K562 (cell line): ENCODE measurements around the gene ROBO2. TPM values are rescaled to one million over a fixed set of nuclear protein-coding genes. Genes with fewer than 3 reads are reported as not detected.

ENCODE experiments used
- ATAC-seq: fragments of 200-7000 bp; cut with Tn5 transposase; 3 replicates; pipeline ENCODE4 v1.9.1; 2020; ENCODE audit warnings: moderate library complexity
- BruUV-seq: library from RNA; stranded (reverse); fragments of 400-500 nt; replicated peaks from 2 replicates; lab custom pipeline; 2021; lab: Mats Ljungman, UMichigan
- CTCF ChIA-PET: fragments of 300-600 bp; formaldehyde crosslinking; extraction: SDS; loops from one replicate; lab custom pipeline; 2021; ENCODE audit warnings: low intra/inter-chr PET ratio; lab: Yijun Ruan, JAX
- POLR2A ChIA-PET: fragments of 300-600, 350-650 bp; sonication (Branson Sonifier 250); formaldehyde crosslinking; extraction: SDS; loops from one replicate; lab custom pipeline; 2021; ENCODE audit warnings: antibody characterized with exemption, inconsistent platforms; lab: Yijun Ruan, JAX
- DNase-seq, 4 experiments: peaks; one replicate each; pipeline versions ENCODE4 v3.0.0 to v3.0.0-alpha.2; 2011 to 2018; ENCODE audit warnings: low spot score in 3 of 4, mixed read lengths in 3 of 4; ENCODE audit errors: extremely low read depth in 1 of 4
- FAIRE-seq: peaks from 2 replicates; lab custom pipeline; 2011; peaks lifted over from hg19 to GRCh38; lab: Jason Lieb, UNC
- H2AFZ ChIP-seq: 2 replicates; pipeline ENCODE4 v1.6.0; 2011; ENCODE audit warnings: low read depth, low read length, control low read depth, inconsistent platforms
- H3K27ac ChIP-seq: fragments of 200-600 bp; 3 replicates; pipeline ENCODE4 v1.8.0; 2011; ENCODE audit warnings: low read depth, mild to moderate bottlenecking, control low read depth, inconsistent platforms, low read length, moderate library complexity, mixed read lengths; ENCODE audit errors: extremely low read depth
- H3K27me3 ChIP-seq, 2 experiments: fragments of 300-600 bp in 1 of 2; 2 replicates in 1 of 2; 3 replicates in 1 of 2; pipeline versions ENCODE4 v1.6.0 to v1.8.0; 2011; ENCODE audit warnings: inconsistent platforms in 2 of 2, low read length in 2 of 2, mild to moderate bottlenecking in 1 of 2, mixed read lengths in 1 of 2, moderate library complexity in 1 of 2; ENCODE audit not compliant: control insufficient read depth in 2 of 2, insufficient read depth in 2 of 2
- H3K36me3 ChIP-seq: fragments of 300-600 bp; 3 replicates; pipeline ENCODE4 v1.8.0; 2011; ENCODE audit warnings: mild to moderate bottlenecking, low read length, inconsistent platforms; ENCODE audit not compliant: control insufficient read depth, insufficient read depth
- H3K4me1 ChIP-seq, 2 experiments: fragments of 200-600 bp in 1 of 2; replicated peaks in 1 of 2; 2 replicates in 1 of 2; 3 replicates in 1 of 2; pipeline versions ENCODE4 v1.5.1 to v1.8.0; 2011; ENCODE audit warnings: inconsistent platforms in 2 of 2, low read length in 2 of 2, mild to moderate bottlenecking in 1 of 2, mixed read lengths in 1 of 2, moderate library complexity in 1 of 2; ENCODE audit not compliant: control insufficient read depth in 2 of 2, insufficient read depth in 2 of 2
- H3K4me2 ChIP-seq: 2 replicates; pipeline ENCODE4 v1.6.1; 2011; ENCODE audit warnings: low read length, control low read depth, inconsistent platforms, mixed read lengths; ENCODE audit not compliant: insufficient read depth
- H3K4me3 ChIP-seq: fragments of 200-600 bp; sonication (generic), shearing (Covaris generic); 2 replicates; pipeline ENCODE4 v1.5.1; 2016; ENCODE audit warnings: control low read depth, inconsistent platforms
- H3K79me2 ChIP-seq: fragments of 200-600 bp; 3 replicates; pipeline ENCODE4 v1.8.0; 2011; ENCODE audit warnings: low read length, inconsistent platforms; ENCODE audit not compliant: control insufficient read depth, insufficient read depth
- H3K9ac ChIP-seq, 2 experiments: 2 replicates each; pipeline versions ENCODE4 v1.6.0 to v1.6.1; 2011; ENCODE audit warnings: low read depth in 2 of 2, low read length in 2 of 2, control low read depth in 1 of 2, inconsistent platforms in 1 of 2, mild to moderate bottlenecking in 1 of 2, mixed read lengths in 1 of 2; ENCODE audit not compliant: insufficient read depth in 1 of 2
- H3K9me1 ChIP-seq: one replicate; pipeline ENCODE4 v1.6.0; 2011; ENCODE audit warnings: inconsistent platforms, mild to moderate bottlenecking, low read length, moderate library complexity; ENCODE audit not compliant: control insufficient read depth, insufficient read depth
- H3K9me3 ChIP-seq: replicated peaks from 2 replicates; pipeline ENCODE4 v1.5.1; 2011; ENCODE audit warnings: low read depth, low read length, inconsistent platforms; ENCODE audit not compliant: control insufficient read depth, insufficient read depth
- H4K20me1 ChIP-seq: replicated peaks from 2 replicates; pipeline ENCODE4 v1.6.1; 2011; ENCODE audit warnings: low read length, inconsistent platforms, mixed read lengths; ENCODE audit not compliant: control insufficient read depth, insufficient read depth
- ARID1B ChIP-seq: fragments of 450-650 bp; IDR thresholded peaks from 2 replicates; pipeline ENCODE4 v1.6.1; 2016; ENCODE audit warnings: antibody characterized with exemption, mild to moderate bottlenecking, inconsistent platforms
- CBFB ChIP-seq: sonication (generic); formaldehyde crosslinking; IDR thresholded peaks from 2 replicates; pipeline ENCODE4 v1.4.0; 2020; ENCODE audit warnings: mild to moderate bottlenecking, missing genetic modification reagents
- CTBP1 ChIP-seq: fragments of 450-650 bp; IDR thresholded peaks from 2 replicates; pipeline ENCODE4 v1.6.1; 2016; ENCODE audit warnings: borderline replicate concordance
- MTA2 ChIP-seq: fragments of 450-650 bp; IDR thresholded peaks from 2 replicates; pipeline ENCODE4 v1.6.1; 2016; ENCODE audit warnings: low read depth
- MYBL2 ChIP-seq, 2 experiments: fragments of 450-650 bp in 1 of 2; sonication (generic) in 1 of 2; formaldehyde crosslinking in 1 of 2; IDR thresholded peaks; 2 replicates each; pipeline versions ENCODE4 v1.6.1 to v1.8.1; 2017 to 2022; ENCODE audit warnings: borderline replicate concordance in 1 of 2, inconsistent platforms in 1 of 2, low read depth in 1 of 2, mild to moderate bottlenecking in 1 of 2, missing genetic modification reagents in 1 of 2, moderate library complexity in 1 of 2
- RBM34 ChIP-seq: fragments of 200-400 bp; formaldehyde crosslinking; IDR thresholded peaks from 2 replicates; pipeline ENCODE4 v1.6.1; 2018; ENCODE audit warnings: low read length, borderline replicate concordance; ENCODE audit not compliant: insufficient read depth
- TAL1 ChIP-seq: fragments of 450-650 bp; IDR thresholded peaks from 2 replicates; pipeline ENCODE4 v1.6.1; 2016; ENCODE audit warnings: mild to moderate bottlenecking
- WGBS: fragments of 100-300 bp; shearing (Covaris generic); methylation state at CpG from one replicate; pipeline ENCODE4 v1.1.6; 2016; ENCODE audit warnings: low coverage, mixed read lengths; ENCODE audit not compliant: insufficient coverage; ENCODE audit errors: missing lambda C conversion rate; 5-methylcytosine and 5-hydroxymethylcytosine counted together
- in situ Hi-C: fragments of 300-500 bp; cut with MboI; formaldehyde crosslinking; loops from 4 replicates; pipeline ENCODE4 v1.15.0; 2018; ENCODE audit warnings: inconsistent platforms, mixed read lengths
- intact Hi-C: fragments of 100-400 bp; cut with micrococcal nuclease; formaldehyde crosslinking; loops from 2 replicates; pipeline ENCODE4 v1.14.2; 2022
- polyA plus RNA-seq, 8 experiments: library from polyadenylated mRNA; depleted of rRNA in 4 of 8; stranded (reverse) in 5 of 8; unstranded in 3 of 8; fragments of >200 nt; fragmentation: Nextera tagmentation in 2 of 8; fragmentation: Illumina TruSeq in 1 of 8; extraction: Ambion mirVana in 2 of 8; extraction: Trizol in 1 of 8; gene quantifications; 2 replicates each; pipeline versions ENCODE4 v1.2.1 to v1.2.3, GENCODE V29; 2011 to 2014; ENCODE audit warnings: inconsistent platforms in 1 of 8, missing spikeins in 1 of 8
- total RNA-seq, 7 experiments: library from RNA; depleted of rRNA in 6 of 7; stranded (reverse); fragments of >200 nt in 6 of 7; fragmentation: Illumina TruSeq in 2 of 7; extraction: Trizol in 2 of 7; gene quantifications; 2 replicates each; pipeline versions ENCODE4 v1.2.1 to v1.2.3, GENCODE V29; 2011 to 2021; ENCODE audit warnings: low replicate concordance in 1 of 7
- TF ChIP-seq, protein P1 (sequence below): fragments of 450-650 bp; formaldehyde crosslinking; IDR thresholded peaks from 2 replicates; pipeline ENCODE4 v1.4.0; 2020; ENCODE audit warnings: mild to moderate bottlenecking, mixed read lengths
- TF ChIP-seq, protein P2 (sequence below), 2 experiments: fragments of 450-650 bp in 1 of 2; IDR thresholded peaks; 2 replicates each; pipeline ENCODE4 v1.6.1; 2011 to 2017; ENCODE audit warnings: low read depth in 2 of 2, antibody characterized with exemption in 1 of 2, borderline replicate concordance in 1 of 2, low read length in 1 of 2, mild to moderate bottlenecking in 1 of 2, mixed read lengths in 1 of 2; ENCODE audit not compliant: control insufficient read depth in 1 of 2
- TF ChIP-seq, protein P3 (sequence below), 2 experiments: fragments of 450-650 bp; IDR thresholded peaks; 2 replicates each; pipeline ENCODE4 v1.6.1; 2016

The ROBO2 gene
- total and polyA plus RNA-seq, 9 of the 15 experiments (the other 6 are each of a cell fraction or from before 2014, with no cell fraction given) = 0.84 to 3.0 (median 1.7) TPM

DNA sequence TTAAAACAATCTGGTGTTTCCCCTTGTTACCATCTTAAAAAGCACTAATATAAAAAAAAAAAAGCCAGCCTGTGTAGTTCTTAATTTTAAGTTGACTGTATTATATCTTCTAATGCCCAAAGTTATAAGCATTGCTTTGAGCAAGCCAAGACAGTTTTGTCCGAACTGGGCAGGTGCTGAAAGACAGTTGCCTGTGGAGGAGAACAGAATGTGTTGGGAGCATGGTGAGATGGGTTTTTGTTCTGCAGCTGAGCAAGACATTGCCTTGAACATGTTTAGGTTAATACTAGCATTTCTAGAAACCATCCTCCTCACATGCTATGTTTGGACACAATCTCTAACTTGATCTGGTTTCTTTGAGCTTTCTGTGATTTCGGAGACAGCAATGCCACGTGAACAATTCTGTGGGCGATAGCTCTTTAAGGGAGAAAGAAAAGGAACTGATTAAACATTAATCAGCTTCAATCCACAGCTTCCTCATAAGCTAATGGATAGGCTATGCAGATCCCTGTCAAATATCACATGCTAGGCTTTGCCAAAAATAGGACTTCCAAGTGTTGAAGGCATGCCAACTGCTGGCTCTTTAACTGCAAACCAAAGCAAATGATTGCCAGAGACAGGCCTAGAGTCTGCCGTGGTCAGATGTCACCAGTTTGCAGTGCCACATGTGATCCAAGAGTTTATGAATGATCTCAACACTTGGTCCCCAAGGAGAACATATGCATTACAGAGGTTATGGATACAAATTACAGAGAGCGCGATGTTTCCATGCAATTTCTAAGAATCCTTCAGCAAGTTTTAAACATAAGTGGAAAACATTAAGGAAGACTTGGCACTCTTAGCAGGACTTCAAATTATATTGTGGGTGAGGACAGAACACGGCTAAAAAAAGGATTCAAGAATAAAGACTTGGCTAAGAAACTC is 428.1 kb downstream of the ROBO2 start:
- no peaks in the 10 kb centered on the region for H3K4me1 ChIP-seq
- in situ Hi-C loops (no loop called here), intact Hi-C loops (no loop called here)
- no peaks in the 10 kb centered on the region for H3K27me3 ChIP-seq
- ChIA-PET CTCF (no interaction called here), POLR2A (no interaction called here)
- H4K20me1 ChIP-seq = no peaks in the 10 kb centered on the region
- H3K4me2 ChIP-seq = no peak overlapping the region
- no peak overlapping the region for H3K4me3 ChIP-seq
- H3K9me3 ChIP-seq = no peaks in the 10 kb centered on the region
- no peaks in the 10 kb centered on the region for H3K79me2 ChIP-seq
- 0% methylated on average over 7 of the region's 8 CpGs for WGBS
- no peaks in the 10 kb centered on the region for H3K36me3 ChIP-seq
- BruUV-seq = no TSS peak
- ATAC-seq (no peak), DNase-seq (no peak), FAIRE-seq (no peak)
- H2AFZ ChIP-seq = no peak overlapping the region
- no peak overlapping the region for H3K27ac ChIP-seq
- H3K9me1 ChIP-seq = no peaks in the 10 kb centered on the region
- no peak overlapping the region for H3K9ac ChIP-seq
- TF ChIP-seq, protein P1, sequence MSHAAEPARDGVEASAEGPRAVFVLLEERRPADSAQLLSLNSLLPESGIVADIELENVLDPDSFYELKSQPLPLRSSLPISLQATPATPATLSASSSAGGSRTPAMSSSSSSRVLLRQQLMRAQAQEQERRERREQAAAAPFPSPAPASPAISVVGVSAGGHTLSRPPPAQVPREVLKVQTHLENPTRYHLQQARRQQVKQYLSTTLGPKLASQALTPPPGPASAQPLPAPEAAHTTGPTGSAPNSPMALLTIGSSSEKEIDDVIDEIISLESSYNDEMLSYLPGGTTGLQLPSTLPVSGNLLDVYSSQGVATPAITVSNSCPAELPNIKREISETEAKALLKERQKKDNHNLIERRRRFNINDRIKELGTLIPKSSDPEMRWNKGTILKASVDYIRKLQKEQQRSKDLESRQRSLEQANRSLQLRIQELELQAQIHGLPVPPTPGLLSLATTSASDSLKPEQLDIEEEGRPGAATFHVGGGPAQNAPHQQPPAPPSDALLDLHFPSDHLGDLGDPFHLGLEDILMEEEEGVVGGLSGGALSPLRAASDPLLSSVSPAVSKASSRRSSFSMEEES = no peak
- TF ChIP-seq ARID1B (no peak), CBFB (CRISPR knock-in tag) (no peak), RBM34 (no peak), MTA2 (no peak), TAL1 (no peak), MYBL2 (IDR thresholded peaks at IDR 0.05; ENCODE audit: low read depth) (no peak), MYBL2 (CRISPR knock-in tag; IDR thresholded peaks at IDR 0.05; ENCODE audit: borderline replicate concordance) (no peak), CTBP1 (no peak)
- TF ChIP-seq, protein P2, sequence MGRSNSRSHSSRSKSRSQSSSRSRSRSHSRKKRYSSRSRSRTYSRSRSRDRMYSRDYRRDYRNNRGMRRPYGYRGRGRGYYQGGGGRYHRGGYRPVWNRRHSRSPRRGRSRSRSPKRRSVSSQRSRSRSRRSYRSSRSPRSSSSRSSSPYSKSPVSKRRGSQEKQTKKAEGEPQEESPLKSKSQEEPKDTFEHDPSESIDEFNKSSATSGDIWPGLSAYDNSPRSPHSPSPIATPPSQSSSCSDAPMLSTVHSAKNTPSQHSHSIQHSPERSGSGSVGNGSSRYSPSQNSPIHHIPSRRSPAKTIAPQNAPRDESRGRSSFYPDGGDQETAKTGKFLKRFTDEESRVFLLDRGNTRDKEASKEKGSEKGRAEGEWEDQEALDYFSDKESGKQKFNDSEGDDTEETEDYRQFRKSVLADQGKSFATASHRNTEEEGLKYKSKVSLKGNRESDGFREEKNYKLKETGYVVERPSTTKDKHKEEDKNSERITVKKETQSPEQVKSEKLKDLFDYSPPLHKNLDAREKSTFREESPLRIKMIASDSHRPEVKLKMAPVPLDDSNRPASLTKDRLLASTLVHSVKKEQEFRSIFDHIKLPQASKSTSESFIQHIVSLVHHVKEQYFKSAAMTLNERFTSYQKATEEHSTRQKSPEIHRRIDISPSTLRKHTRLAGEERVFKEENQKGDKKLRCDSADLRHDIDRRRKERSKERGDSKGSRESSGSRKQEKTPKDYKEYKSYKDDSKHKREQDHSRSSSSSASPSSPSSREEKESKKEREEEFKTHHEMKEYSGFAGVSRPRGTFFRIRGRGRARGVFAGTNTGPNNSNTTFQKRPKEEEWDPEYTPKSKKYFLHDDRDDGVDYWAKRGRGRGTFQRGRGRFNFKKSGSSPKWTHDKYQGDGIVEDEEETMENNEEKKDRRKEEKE (IDR thresholded peaks at IDR 0.05; ENCODE audit: borderline replicate concordance in 1 of 2, control insufficient read depth in 1 of 2, low read depth in 2 of 2, low read length in 1 of 2) = no peak
- TF ChIP-seq, protein P3, sequence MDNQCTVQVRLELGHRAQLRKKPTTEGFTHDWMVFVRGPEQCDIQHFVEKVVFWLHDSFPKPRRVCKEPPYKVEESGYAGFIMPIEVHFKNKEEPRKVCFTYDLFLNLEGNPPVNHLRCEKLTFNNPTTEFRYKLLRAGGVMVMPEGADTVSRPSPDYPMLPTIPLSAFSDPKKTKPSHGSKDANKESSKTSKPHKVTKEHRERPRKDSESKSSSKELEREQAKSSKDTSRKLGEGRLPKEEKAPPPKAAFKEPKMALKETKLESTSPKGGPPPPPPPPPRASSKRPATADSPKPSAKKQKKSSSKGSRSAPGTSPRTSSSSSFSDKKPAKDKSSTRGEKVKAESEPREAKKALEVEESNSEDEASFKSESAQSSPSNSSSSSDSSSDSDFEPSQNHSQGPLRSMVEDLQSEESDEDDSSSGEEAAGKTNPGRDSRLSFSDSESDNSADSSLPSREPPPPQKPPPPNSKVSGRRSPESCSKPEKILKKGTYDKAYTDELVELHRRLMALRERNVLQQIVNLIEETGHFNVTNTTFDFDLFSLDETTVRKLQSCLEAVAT (IDR thresholded peaks at IDR 0.05) = no peak
